NOMO-1 treated with DMSO at 0.1 percent for 48 hours (cell line): Measurements from ENCODE around the gene HRK.

ENCODE experiments used
- DNase-seq: peaks from one replicate; lab custom pipeline; 2025; ENCODE audit not compliant: unreplicated experiment; lab: John Stamatoyannopoulos, UW

The HRK gene

GRCh38 chr12:116870306-116870705 lies 10.9 kb downstream of the HRK start:
- no peak for DNase-seq

- no peak for DNase-seq
Observed at GRCh38 chr12:116867523-116867922, 13.7 kb downstream of the HRK start.

- DNase-seq: no peak
Observed at GRCh38 chr12:116864371-116865160, 16.7 kb downstream of the HRK start.

- no peak for DNase-seq
Observed at GRCh38 chr12:116863275-116863767, 17.9 kb downstream of the HRK start.

- no peak for DNase-seq
Observed at GRCh38 chr12:116862167-116862566, 19.1 kb downstream of the HRK start.

- DNase-seq: peak; percentile 9
Observed at GRCh38 chr12:116861320-116861719, 19.9 kb downstream of the HRK start.

- DNase-seq: no peak
Observed at GRCh38 chr12:116860263-116860662, 21.0 kb downstream of the HRK start.

GRCh38 chr12:116859079-116859478 lies 22.2 kb downstream of the HRK start:
- no peak for DNase-seq

- DNase-seq: no peak
Observed at GRCh38 chr12:116856729-116857128, 24.5 kb downstream of the HRK start.

- DNase-seq: no peak
Observed at GRCh38 chr12:116855744-116856470, 25.3 kb downstream of the HRK start.

- no peak for DNase-seq
Observed at GRCh38 chr12:116853507-116853906, 27.7 kb downstream of the HRK start.

GRCh38 chr12:116852303-116852702 lies 28.9 kb downstream of the HRK start:
- no peak for DNase-seq

- no peak for DNase-seq
Observed at GRCh38 chr12:116849216-116849615, 32.0 kb downstream of the HRK start.

- DNase-seq: no peak
Observed at GRCh38 chr12:116843085-116843484, 38.2 kb downstream of the HRK start.

GRCh38 chr12:116839287-116839830 lies 41.9 kb downstream of the HRK start:
- no peak for DNase-seq

- no peak for DNase-seq
Observed at GRCh38 chr12:116838365-116838764, 42.9 kb downstream of the HRK start.

GRCh38 chr12:116837097-116837496 lies 44.1 kb downstream of the HRK start:
- no peak for DNase-seq

GRCh38 chr12:116835484-116835883 lies 45.8 kb downstream of the HRK start:
- DNase-seq: no peak

GRCh38 chr12:116833474-116833873 lies 47.8 kb downstream of the HRK start:
- no peak for DNase-seq

GRCh38 chr12:116832353-116832752 lies 48.9 kb downstream of the HRK start:
- no peak for DNase-seq

- no peak for DNase-seq
Observed at GRCh38 chr12:116827432-116827831, 53.8 kb downstream of the HRK start.

GRCh38 chr12:116821291-116821690 lies 60.0 kb downstream of the HRK start:
- no peak for DNase-seq
